IMR-90 (cell line): ENCODE results near the gene LNX1. TPM values are rescaled to one million over a fixed set of nuclear protein-coding genes. Genes with fewer than 3 reads are reported as not detected.

Experiments used
- ATAC-seq: fragments of 200-7000 bp; cut with Tn5 transposase; 2 replicates; pipeline ENCODE4 v1.9.1; 2020; ENCODE audit warnings: low read depth, mild to moderate bottlenecking, moderate library complexity
- BruUV-seq: library from RNA; stranded (reverse); fragments of 400-500 nt; replicated peaks from 2 replicates; lab custom pipeline; 2021; lab: Mats Ljungman, UMichigan
- CTCF ChIA-PET: fragments of 300-600 bp; formaldehyde crosslinking; extraction: SDS; loops from one replicate; lab custom pipeline; 2021; ENCODE audit warnings: antibody characterized with exemption; lab: Yijun Ruan, JAX
- POLR2A ChIA-PET: fragments of 300-600 bp; sonication (Branson Sonifier 250); formaldehyde crosslinking; loops from one replicate; lab custom pipeline; 2022; ENCODE audit warnings: antibody characterized with exemption; ENCODE audit not compliant: unreplicated experiment; lab: Charles Lee
- DNase-seq: peaks from one replicate; pipeline ENCODE4 v3.0.0; 2013
- H2AFZ ChIP-seq: replicated peaks from 2 replicates; pipeline ENCODE3; 2013; ENCODE audit warnings: low read length, mild to moderate bottlenecking; ENCODE audit not compliant: poor library complexity
- H2AK5ac ChIP-seq: 2 replicates; pipeline ENCODE4 v1.6.1; 2013; ENCODE audit warnings: low read depth, low read length, inconsistent platforms
- H2AK9ac ChIP-seq: replicated peaks from 2 replicates; pipeline ENCODE3; 2013; ENCODE audit warnings: mild to moderate bottlenecking, low read depth, low read length, moderate library complexity; ENCODE audit not compliant: poor library complexity
- H2BK120ac ChIP-seq: 2 replicates; pipeline ENCODE4 v1.6.1; 2013; ENCODE audit warnings: low read depth, low read length, inconsistent platforms
- H2BK15ac ChIP-seq: 3 replicates; pipeline ENCODE4 v1.6.1; 2013; ENCODE audit warnings: low read depth, low read length, inconsistent platforms
- H2BK20ac ChIP-seq: 2 replicates; pipeline ENCODE4 v1.6.1; 2013; ENCODE audit warnings: low read depth, mild to moderate bottlenecking, inconsistent platforms, low read length, moderate library complexity
- H2BK5ac ChIP-seq: 2 replicates; pipeline ENCODE4 v1.6.1; 2013; ENCODE audit warnings: mild to moderate bottlenecking, low read depth, low read length, inconsistent platforms; ENCODE audit not compliant: poor library complexity, severe bottlenecking
- H3K14ac ChIP-seq: replicated peaks from 2 replicates; pipeline ENCODE4 v1.6.1; 2013; ENCODE audit warnings: low read depth, low read length, inconsistent platforms
- H3K18ac ChIP-seq: 2 replicates; pipeline ENCODE4 v1.6.1; 2013; ENCODE audit warnings: low read depth, low read length, control low read depth
- H3K23ac ChIP-seq: 2 replicates; pipeline ENCODE4 v1.6.1; 2013; ENCODE audit warnings: low read depth, low read length, inconsistent platforms
- H3K27ac ChIP-seq: 2 replicates; pipeline ENCODE4 v1.5.1; 2013; ENCODE audit warnings: mild to moderate bottlenecking, control low read depth, low read length; ENCODE audit not compliant: insufficient read depth
- H3K27me3 ChIP-seq: 2 replicates; pipeline ENCODE4 v1.6.1; 2013; ENCODE audit warnings: low read length; ENCODE audit not compliant: control insufficient read depth, insufficient read depth
- H3K36me3 ChIP-seq: 2 replicates; pipeline ENCODE4 v1.6.1; 2013; ENCODE audit warnings: low read length, mixed read lengths; ENCODE audit not compliant: control insufficient read depth, insufficient read depth
- H3K4ac ChIP-seq: 2 replicates; pipeline ENCODE4 v1.6.1; 2013; ENCODE audit warnings: low read depth, low read length, inconsistent platforms
- H3K4me1 ChIP-seq: 2 replicates; pipeline ENCODE4 v1.6.1; 2013; ENCODE audit warnings: low read length, mixed read lengths; ENCODE audit not compliant: control insufficient read depth, insufficient read depth
- H3K4me2 ChIP-seq: 2 replicates; pipeline ENCODE4 v1.6.1; 2013; ENCODE audit warnings: low read depth, mild to moderate bottlenecking, control low read depth, low read length, moderate library complexity
- H3K4me3 ChIP-seq: 2 replicates; pipeline ENCODE4 v1.5.1; 2013; ENCODE audit warnings: low read depth, mild to moderate bottlenecking, control low read depth, low read length, moderate library complexity; ENCODE audit not compliant: insufficient read depth
- H3K56ac ChIP-seq: 2 replicates; pipeline ENCODE4 v1.6.1; 2013; ENCODE audit warnings: low read length, inconsistent platforms; ENCODE audit not compliant: insufficient read depth; ENCODE audit errors: extremely low read depth
- H3K79me1 ChIP-seq, 2 experiments: 2 replicates each; pipeline ENCODE4 v1.6.1; 2013; ENCODE audit warnings: low read length in 2 of 2, inconsistent platforms in 1 of 2, low read depth in 1 of 2
- H3K9ac ChIP-seq: 2 replicates; pipeline ENCODE4 v1.6.1; 2013; ENCODE audit warnings: low read depth, low read length, control low read depth
- H3K9me1 ChIP-seq: 2 replicates; pipeline ENCODE4 v1.6.1; 2013; ENCODE audit warnings: low read length, inconsistent platforms; ENCODE audit not compliant: insufficient read depth
- H3K9me3 ChIP-seq: 2 replicates; pipeline ENCODE4 v1.6.1; 2013; ENCODE audit warnings: low read length; ENCODE audit not compliant: control insufficient read depth, insufficient read depth
- H4K20me1 ChIP-seq: 2 replicates; pipeline ENCODE4 v1.6.1; 2013; ENCODE audit warnings: low read length, inconsistent platforms; ENCODE audit not compliant: insufficient read depth
- H4K5ac ChIP-seq: 2 replicates; pipeline ENCODE4 v1.6.1; 2013; ENCODE audit warnings: mild to moderate bottlenecking, low read depth, low read length, control low read depth
- H4K8ac ChIP-seq, 2 experiments: 2 replicates each; pipeline ENCODE4 v1.6.1; 2013; ENCODE audit warnings: low read depth in 2 of 2, low read length in 2 of 2, control low read depth in 1 of 2, inconsistent platforms in 1 of 2
- H4K91ac ChIP-seq: 2 replicates; pipeline ENCODE4 v1.6.1; 2013; ENCODE audit warnings: low read depth, low read length, inconsistent platforms; ENCODE audit not compliant: insufficient read depth
- BHLHE40 ChIP-seq: fragments of 150-350 bp; IDR thresholded peaks from 2 replicates; pipeline ENCODE4 v1.6.1; 2016; ENCODE audit warnings: mild to moderate bottlenecking, low read depth, low read length
- CEBPB ChIP-seq: IDR thresholded peaks from 2 replicates; pipeline ENCODE4 v1.6.1; 2012; ENCODE audit warnings: low read depth, low read length, improper control_type of control experiment
- CHD1 ChIP-seq: IDR thresholded peaks from 2 replicates; pipeline ENCODE4 v1.6.1; 2012; ENCODE audit warnings: low read depth, low read length, improper control_type of control experiment
- CTCF ChIP-seq: conservative IDR thresholded peaks from 2 replicates; pipeline ENCODE4 v1.5.1; 2012; ENCODE audit warnings: mild to moderate bottlenecking, low read depth, low read length, improper control_type of control experiment
- ELK1 ChIP-seq: fragments of 150-350 bp; IDR thresholded peaks from 2 replicates; pipeline ENCODE4 v1.6.1; 2016; ENCODE audit warnings: low read depth, mild to moderate bottlenecking, low read length, moderate library complexity, borderline replicate concordance
- FOS ChIP-seq: fragments of 150-350 bp; IDR thresholded peaks from 2 replicates; pipeline ENCODE4 v1.6.1; 2016; ENCODE audit warnings: low read depth, low read length
- MAFK ChIP-seq: IDR thresholded peaks from 2 replicates; pipeline ENCODE4 v1.6.1; 2012; ENCODE audit warnings: low read depth, low read length, improper control_type of control experiment
- MAZ ChIP-seq: IDR thresholded peaks from 2 replicates; pipeline ENCODE4 v1.6.1; 2012; ENCODE audit warnings: low read depth, mild to moderate bottlenecking, low read length, improper control_type of control experiment, moderate library complexity, borderline replicate concordance
- NFE2L2 ChIP-seq: fragments of 150-350 bp; IDR thresholded peaks from 2 replicates; pipeline ENCODE4 v1.6.1; 2016; ENCODE audit warnings: low read depth, mild to moderate bottlenecking, low read length
- POLR2A ChIP-seq: IDR thresholded peaks from 2 replicates; pipeline ENCODE4 v1.6.1; 2012; ENCODE audit warnings: mild to moderate bottlenecking, low read depth, low read length
- RAD21 ChIP-seq: IDR thresholded peaks from 2 replicates; pipeline ENCODE4 v1.6.1; 2012; ENCODE audit warnings: low read length, improper control_type of control experiment
- RCOR1 ChIP-seq: IDR thresholded peaks from 2 replicates; pipeline ENCODE4 v1.6.1; 2012; ENCODE audit warnings: mild to moderate bottlenecking, low read length, improper control_type of control experiment; ENCODE audit not compliant: insufficient replicate concordance
- RFX5 ChIP-seq: IDR thresholded peaks from 2 replicates; pipeline ENCODE4 v1.8.0; 2012; ENCODE audit warnings: low read depth, mild to moderate bottlenecking, low read length, moderate library complexity
- SMC3 ChIP-seq: fragments of 150-350 bp; IDR thresholded peaks from 2 replicates; pipeline ENCODE4 v1.6.1; 2016; ENCODE audit warnings: low read depth, mild to moderate bottlenecking, antibody characterized with exemption, low read length, moderate library complexity
- WGBS, 2 experiments: methylation state at CpG; one replicate each; pipeline versions ENCODE4 v1.1.5 to v1.1.7; 2013; ENCODE audit warnings: missing lambda C conversion rate in 2 of 2; ENCODE audit not compliant: insufficient read length in 1 of 2; ENCODE audit errors: extremely low coverage in 2 of 2; 5-methylcytosine and 5-hydroxymethylcytosine counted together
- dilution Hi-C: fragments of 300-500 bp; cut with HindIII; formaldehyde crosslinking; loops from one replicate; pipeline ENCODE4 v1.14.3; 2018; ENCODE audit warnings: low sequenced_read_pairs; ENCODE audit not compliant: unreplicated experiment
- in situ Hi-C: fragments of 300-500 bp; cut with MboI; formaldehyde crosslinking; loops from 3 replicates; pipeline ENCODE4 v1.14.3; 2019; ENCODE audit warnings: low sequenced_read_pairs, inconsistent platforms, mixed read lengths
- intact Hi-C: fragments of 100-400 bp; cut with micrococcal nuclease; formaldehyde crosslinking; loops from 2 replicates; pipeline ENCODE4 v1.10.0; 2022
- polyA plus RNA-seq, 3 experiments: library from polyadenylated mRNA; depleted of rRNA; stranded (reverse); fragments of >200 nt; gene quantifications; 2 replicates each; pipeline ENCODE4 v1.2.3, GENCODE V29; 2012; ENCODE audit warnings: low replicate concordance in 1 of 3
- total RNA-seq: library from RNA; depleted of rRNA; stranded (reverse); fragments of >200 nt; gene quantifications from 2 replicates; pipeline ENCODE4 v1.2.3, GENCODE V29; 2012

Gene LNX1
- total and polyA plus RNA-seq, 2 of the 4 experiments (the other 2 are of a cell fraction): 0.15 to 0.36 TPM

GRCh38 chr4:53541577-53542206 lies 49.6 kb downstream of the LNX1 start:
- Histone ChIP-seq H3K14ac (no peak overlapping the region), H3K4ac (no peak overlapping the region), H3K4me3 (no peak overlapping the region), H4K91ac (peak overlapping the region; percentile 58; the same call in 1 of the 2 replicates), H3K4me2 (peak overlapping the region; percentile 47; the same call in 1 of the 2 replicates), H3K9ac (no peak overlapping the region), H3K23ac (no peak overlapping the region), H3K79me1 (no peaks in the 10 kb centered on the region), H3K9me3 (no peaks in the 10 kb centered on the region), H3K18ac (peak overlapping the region; percentile 62; the same call in 1 of the 2 replicates), H3K9me1 (peaks cover 14% of the 10 kb centered on the region), H2BK20ac (peak overlapping the region; percentile 19; the same call in 1 of the 2 replicates), H3K36me3 (no peaks in the 10 kb centered on the region), H2AK5ac (no peak overlapping the region), H2BK15ac (peak overlapping the region; percentile 5; the same call in 1 of the 3 replicates), H4K20me1 (no peaks in the 10 kb centered on the region), H3K4me1 (peaks cover 17% of the 10 kb centered on the region), H3K27ac (peak overlapping the region; percentile 50; the same call in 1 of the 2 replicates), H3K27me3 (no peaks in the 10 kb centered on the region), H2AK9ac (no peak overlapping the region), H2BK5ac (peak overlapping the region; percentile 95), H3K56ac (no peak overlapping the region), H2AFZ (no peak overlapping the region), H4K5ac (no peak overlapping the region), H2BK120ac (peak overlapping the region; percentile 75), H4K8ac (0 out of 4 replicates have a peak overlapping the region, but pooled peaks of 1 of the 2 experiments have one; percentile 28)
- dilution Hi-C loops (no loop called here), in situ Hi-C loops (no loop called here), intact Hi-C loops (no loop called here)
- TF ChIP-seq FOS: no peak; the same call in none of the 2 replicates
- peak; percentile 56 for TF ChIP-seq MAFK
- no peak for TF ChIP-seq RCOR1
- no peak for TF ChIP-seq BHLHE40
- no peak for TF ChIP-seq SMC3
- 0 out of 2 replicates have a peak, but pooled peaks have one; percentile 11 for TF ChIP-seq CEBPB
- no peak for TF ChIP-seq RAD21
- TF ChIP-seq MAZ: no peak
- TF ChIP-seq CTCF: no peak
- no peak for TF ChIP-seq CHD1
- no peak for TF ChIP-seq RFX5
- TF ChIP-seq POLR2A: no peak
- TF ChIP-seq ELK1: no peak
- no peak for TF ChIP-seq NFE2L2
- WGBS, 2 experiments: no CpG with 5 or more reads among the region's 2 CpGs
- DNase-seq (peak; percentile 95), ATAC-seq (peak; percentile 87)
- BruUV-seq: no TSS peak
- CTCF ChIA-PET: interaction anchor here (1.4 kb wide), 1 partner anchor 43 kb away, joined by 3 read pairs; no protein-coding TSS in a partner anchor
- POLR2A ChIA-PET: interaction anchor here (0.8 kb wide), 1 partner anchor 161 kb away, joined by 3 read pairs; no protein-coding TSS in a partner anchor
